DMS114 treated with DMSO at 0.1 percent for 48 hours (cell line): ENCODE results near the gene CPPED1.

Source experiments
- DNase-seq: peaks from one replicate; lab custom pipeline; 2025; ENCODE audit not compliant: unreplicated experiment; lab: John Stamatoyannopoulos, UW

Gene CPPED1

DNA sequence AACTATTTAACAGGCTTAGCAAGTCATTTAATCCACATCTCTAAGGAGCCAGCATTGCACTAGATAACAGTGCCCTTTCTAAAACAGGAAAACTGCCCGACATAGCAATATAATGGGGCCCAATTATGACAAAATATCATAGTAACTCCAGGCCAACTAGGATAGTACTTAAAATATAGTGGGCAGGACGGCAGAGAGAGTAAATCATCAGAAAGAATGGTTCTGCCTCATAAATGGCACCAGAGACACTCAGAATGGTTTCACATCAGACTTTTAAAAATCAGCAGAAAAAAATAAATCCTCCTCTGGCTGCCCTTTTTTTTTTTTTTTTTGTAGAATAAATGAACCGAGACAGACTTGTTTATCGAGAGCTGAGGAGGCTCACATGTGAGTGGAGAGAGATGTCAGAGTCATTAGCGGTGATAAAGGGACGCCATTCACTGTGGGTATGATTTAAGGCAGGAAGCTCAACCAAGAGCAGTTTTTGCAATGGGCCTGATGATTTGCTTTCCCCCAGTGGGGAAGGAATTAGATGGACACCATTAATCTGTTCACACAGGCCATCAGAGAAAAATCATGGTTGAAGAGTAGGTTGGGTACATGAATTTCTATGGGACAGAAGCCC is 62.6 kb downstream of the CPPED1 start:
- DNase-seq: no peak

- no peak for DNase-seq
Measured at GRCh38 chr16:12739738-12740137, 63.9 kb downstream of the CPPED1 start.

GRCh38 chr16:12737563-12737962 is 66.1 kb downstream of the CPPED1 start:
- no peak for DNase-seq

DNA sequence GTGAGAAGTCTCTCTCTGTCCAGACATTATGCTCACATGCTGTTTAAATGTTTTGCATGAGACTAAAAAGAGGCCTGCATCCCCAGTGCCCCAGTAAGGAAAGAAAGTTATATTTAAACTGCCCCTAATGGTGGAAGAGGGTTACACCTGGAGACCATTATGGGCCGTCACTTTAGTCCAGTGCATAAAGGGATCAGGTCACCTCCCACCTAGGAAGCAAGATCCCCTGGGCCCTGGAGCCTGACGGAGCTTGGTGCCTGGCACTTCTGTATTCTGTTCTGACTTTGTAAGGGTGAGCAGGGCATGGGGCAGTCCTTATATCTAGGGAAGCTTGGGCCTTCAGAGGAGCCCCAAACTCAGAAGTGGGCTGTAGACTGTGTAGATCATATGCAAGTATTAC is 67.9 kb downstream of the CPPED1 start:
- no peak for DNase-seq

- DNase-seq: no peak
Measured at GRCh38 chr16:12732600-12732999, 71.1 kb downstream of the CPPED1 start.

- no peak for DNase-seq
Measured at GRCh38 chr16:12729448-12729847, 74.2 kb downstream of the CPPED1 start.

- no peak for DNase-seq
Measured at GRCh38 chr16:12728469-12728868, 75.2 kb downstream of the CPPED1 start.

GRCh38 chr16:12724226-12724625 is 79.5 kb downstream of the CPPED1 start:
- no peak for DNase-seq

- no peak for DNase-seq
Measured at GRCh38 chr16:12723681-12724080, 80.0 kb downstream of the CPPED1 start.

- DNase-seq: no peak
Measured at GRCh38 chr16:12721841-12722421, 81.8 kb downstream of the CPPED1 start.

GRCh38 chr16:12719972-12720371 is 83.7 kb downstream of the CPPED1 start:
- DNase-seq: no peak

GRCh38 chr16:12716658-12717057 is 87.0 kb downstream of the CPPED1 start:
- no peak for DNase-seq

DNA sequence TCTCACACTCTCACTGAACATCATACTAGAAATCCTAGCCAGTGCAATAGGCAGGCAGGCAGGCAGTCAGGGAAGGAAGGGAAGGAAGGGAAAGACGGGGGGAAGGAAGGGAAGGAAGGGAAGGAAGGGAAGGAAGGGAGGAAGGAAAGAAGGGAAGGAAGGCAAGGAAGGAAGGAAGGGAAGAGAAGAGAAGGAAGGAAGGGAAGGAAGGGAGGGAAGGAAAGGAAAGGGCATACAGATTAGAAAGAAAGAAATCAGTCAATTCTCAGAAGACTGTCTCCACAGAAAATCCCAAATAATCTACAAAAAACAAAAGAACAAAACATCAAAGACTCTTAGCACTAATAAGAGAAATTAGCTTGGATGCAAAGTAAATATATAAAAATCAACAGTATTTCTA is 93.9 kb downstream of the CPPED1 start:
- DNase-seq: no peak

DNA sequence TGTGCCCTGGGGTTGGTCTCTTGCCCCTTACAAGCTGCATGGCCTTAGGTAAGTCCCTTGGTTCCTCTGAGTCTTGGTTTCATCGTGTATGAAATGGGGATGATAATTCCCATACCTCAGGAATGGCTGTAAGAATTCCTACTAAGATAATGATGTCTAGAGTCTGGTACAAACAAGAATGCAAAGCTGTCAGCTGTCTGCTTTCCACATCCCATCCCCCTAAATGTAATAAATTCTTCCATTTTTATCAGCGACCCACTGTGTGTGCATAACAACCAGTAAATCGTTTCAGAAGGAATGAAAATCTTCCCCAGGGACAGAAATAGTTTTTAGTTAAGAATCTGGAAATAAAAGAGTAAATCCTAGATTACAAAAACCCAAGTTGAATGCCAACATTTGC is 95.4 kb downstream of the CPPED1 start:
- no peak for DNase-seq

GRCh38 chr16:12706628-12707027 is 97.1 kb downstream of the CPPED1 start:
- DNase-seq: no peak

- DNase-seq: no peak
Measured at GRCh38 chr16:12704492-12705111, 99.1 kb downstream of the CPPED1 start.

DNA sequence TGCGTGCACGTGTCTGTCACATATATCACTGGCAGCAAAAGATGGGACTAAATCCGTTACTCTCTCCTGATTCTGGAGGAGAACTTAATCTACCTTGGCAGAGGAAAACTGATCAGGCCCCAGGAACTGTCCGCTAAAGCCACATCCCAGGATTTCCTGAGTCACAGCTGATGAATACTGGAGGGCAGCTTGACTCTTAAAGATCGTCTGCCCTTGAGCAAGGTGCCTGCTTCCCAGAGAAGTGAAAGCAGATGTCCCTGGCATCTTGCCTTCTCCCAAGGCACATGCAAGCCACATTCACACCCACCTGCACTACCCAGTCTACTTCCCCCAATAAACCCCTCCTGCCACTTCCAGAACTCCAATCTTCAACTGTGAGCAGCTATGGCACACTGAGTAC is 99.8 kb downstream of the CPPED1 start:
- DNase-seq: no peak

DNA sequence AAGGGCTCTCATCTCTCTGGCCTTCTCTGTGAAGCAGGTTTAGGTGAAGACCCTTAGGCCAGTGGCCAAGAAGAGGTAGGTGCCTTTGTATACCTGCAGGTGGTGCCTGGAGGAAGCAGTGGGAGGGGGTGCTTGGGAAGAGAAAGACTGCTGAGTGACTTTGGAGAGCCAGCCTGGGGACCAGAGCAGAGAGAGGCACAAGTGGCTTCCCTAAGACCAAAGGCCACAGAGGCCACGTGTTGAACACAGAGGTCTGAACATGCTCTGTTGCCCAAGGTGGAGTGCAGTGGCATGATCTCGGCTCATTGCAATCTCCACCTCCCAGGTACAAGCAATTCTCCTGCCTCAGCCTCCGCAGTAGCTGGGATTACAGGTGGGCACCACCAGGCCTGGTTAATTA is 103.5 kb downstream of the CPPED1 start:
- DNase-seq: no peak

DNA sequence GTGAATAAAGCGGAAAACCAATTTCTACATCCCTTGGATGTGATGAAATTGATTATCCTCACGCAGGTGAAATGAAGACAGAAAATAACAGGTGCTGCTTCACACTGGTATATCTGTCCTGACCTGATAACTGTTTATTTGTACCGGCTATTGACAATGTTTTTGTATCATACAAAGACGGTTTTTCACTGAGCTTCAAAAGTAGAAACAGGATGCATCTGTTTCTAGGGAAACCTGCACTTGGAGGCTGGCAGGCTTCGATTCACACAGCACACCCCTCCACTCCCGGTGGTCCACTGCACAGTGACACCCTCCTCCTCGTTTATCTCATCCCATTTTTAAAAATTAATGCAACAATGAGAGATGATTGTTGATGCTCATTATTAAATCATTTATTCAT is 104.5 kb downstream of the CPPED1 start:
- no peak for DNase-seq

GRCh38 chr16:12697437-12697836 is 106.2 kb downstream of the CPPED1 start:
- no peak for DNase-seq

GRCh38 chr16:12695454-12695853 is 108.2 kb downstream of the CPPED1 start:
- no peak for DNase-seq

DNA sequence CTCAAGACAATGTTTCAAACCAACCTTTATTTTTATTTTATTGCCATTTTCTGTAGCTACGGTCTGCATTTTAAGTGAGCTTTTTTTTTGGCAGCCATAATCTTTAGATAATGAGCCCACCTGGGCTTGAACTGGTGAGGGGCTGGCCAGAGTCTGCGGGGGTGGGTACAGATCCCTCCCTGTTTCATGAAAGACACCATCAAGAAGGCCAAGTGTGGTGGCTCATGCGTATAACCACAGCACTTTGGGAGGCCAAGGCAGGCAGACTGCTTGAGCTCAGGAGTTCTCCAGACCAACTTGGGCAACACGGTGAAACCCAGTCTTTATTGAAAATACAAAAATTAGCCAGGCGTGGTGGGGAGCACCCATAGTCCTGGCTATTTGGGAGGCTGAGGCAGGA is 113.7 kb downstream of the CPPED1 start:
- DNase-seq: no peak
